IgD-negative memory B cell (primary cell): ENCODE data around the gene HEPACAM. TPM values are rescaled to one million over a fixed set of nuclear protein-coding genes. Genes with fewer than 3 reads are reported as not detected.
A peak's percentile ranks its signal among the peaks of the same experiment; 100 is the strongest.

Experiments used
- H3K27ac Mint-ChIP-seq, 3 donors: one replicate each; pipeline ENCODE4 v1.8.0; 2020 to 2022; ENCODE audit warnings: mild to moderate bottlenecking in 3 of 3, mixed read lengths in 3 of 3, moderate library complexity in 1 of 3
- H3K27me3 Mint-ChIP-seq: one replicate; pipeline ENCODE4 v1.8.0; 2021; ENCODE audit warnings: mixed read lengths
- H3K36me3 Mint-ChIP-seq: one replicate; pipeline ENCODE4 v1.8.0; 2020; ENCODE audit warnings: mild to moderate bottlenecking, mixed read lengths
- H3K4me1 Mint-ChIP-seq, 3 donors: one replicate each; pipeline ENCODE4 v1.8.0; 2020 to 2022; ENCODE audit warnings: mixed read lengths in 3 of 3, mild to moderate bottlenecking in 1 of 3
- H3K4me3 Mint-ChIP-seq, 4 donors: one replicate each; pipeline ENCODE4 v1.8.0; 2020 to 2022; ENCODE audit warnings: mild to moderate bottlenecking in 4 of 4, mixed read lengths in 4 of 4, moderate library complexity in 3 of 4
- H3K9me3 Mint-ChIP-seq, 3 donors: one replicate each; pipeline ENCODE4 v1.8.0; 2020 to 2021; ENCODE audit warnings: mixed read lengths in 3 of 3, mild to moderate bottlenecking in 1 of 3
- polyA plus RNA-seq: library from polyadenylated mRNA; unstranded; fragments of 300-500 nt; fragmentation: Illumina TruSeq; gene quantifications from one replicate; pipeline ENCODE4 v1.2.3, GENCODE V29; 2021

HEPACAM gene
- polyA plus RNA-seq, 1 donor from 2014 or later: not detected

- no peak overlapping the region for H3K27ac Mint-ChIP-seq
- no peak overlapping the region for H3K4me3 Mint-ChIP-seq
- H3K27me3 Mint-ChIP-seq: peaks cover 11% of the 10 kb centered on the region
Observed at GRCh38 chr11:124951341-124951740, 15.5 kb upstream of the HEPACAM start.

GRCh38 chr11:124950601-124951330, 14.9 kb upstream of the HEPACAM start:
- H3K4me1 Mint-ChIP-seq: no peaks in the 10 kb centered on the region
- no peak overlapping the region for H3K4me3 Mint-ChIP-seq
- peak overlapping the region in 1 of 3 donors; percentile 14 for H3K27ac Mint-ChIP-seq
- no peaks in the 10 kb centered on the region for H3K36me3 Mint-ChIP-seq
- H3K9me3 Mint-ChIP-seq: peaks cover 3 to 12% (median 9%) of the 10 kb centered on the region in 3 donors
- H3K27me3 Mint-ChIP-seq: peaks cover 15% of the 10 kb centered on the region

More at GRCh38 chr11:124951341-124951740, 15.5 kb upstream of the HEPACAM start:
- Mint-ChIP-seq H3K4me1 (no peaks in the 10 kb centered on the region), H3K36me3 (no peaks in the 10 kb centered on the region), H3K9me3 (peaks cover 3 to 12% (median 9%) of the 10 kb centered on the region in 3 donors)

GRCh38 chr11:124946735-124947141, 10.9 kb upstream of the HEPACAM start:
- H3K4me3 Mint-ChIP-seq: no peak overlapping the region
- H3K27ac Mint-ChIP-seq: no peak overlapping the region
- no peaks in the 10 kb centered on the region for H3K4me1 Mint-ChIP-seq
- H3K9me3 Mint-ChIP-seq: peaks cover 3 to 12% (median 9%) of the 10 kb centered on the region in 3 donors
- peaks cover 19% of the 10 kb centered on the region for H3K27me3 Mint-ChIP-seq
- H3K36me3 Mint-ChIP-seq: no peaks in the 10 kb centered on the region

GRCh38 chr11:124945826-124946225, 10.0 kb upstream of the HEPACAM start:
- Mint-ChIP-seq H3K36me3 (no peaks in the 10 kb centered on the region), H3K27me3 (peaks cover 19% of the 10 kb centered on the region), H3K9me3 (peaks cover 3 to 12% (median 9%) of the 10 kb centered on the region in 3 donors), H3K4me1 (no peaks in the 10 kb centered on the region), H3K4me3 (no peak overlapping the region), H3K27ac (no peak overlapping the region)

- H3K27me3 Mint-ChIP-seq: peaks cover 19% of the 10 kb centered on the region
- H3K4me1 Mint-ChIP-seq: no peaks in the 10 kb centered on the region
- H3K27ac Mint-ChIP-seq: no peak overlapping the region
Observed at GRCh38 chr11:124944565-124944964, 8.7 kb upstream of the HEPACAM start.

GRCh38 chr11:124943741-124944140, 7.9 kb upstream of the HEPACAM start:
- peaks cover 18% of the 10 kb centered on the region for H3K27me3 Mint-ChIP-seq
- H3K9me3 Mint-ChIP-seq: peaks cover 3 to 9% (median 6%) of the 10 kb centered on the region in 3 donors
- H3K27ac Mint-ChIP-seq: no peak overlapping the region
- H3K4me3 Mint-ChIP-seq: no peak overlapping the region
- H3K36me3 Mint-ChIP-seq: no peaks in the 10 kb centered on the region
- no peaks in the 10 kb centered on the region for H3K4me1 Mint-ChIP-seq

More at GRCh38 chr11:124944565-124944964, 8.7 kb upstream of the HEPACAM start:
- Mint-ChIP-seq H3K9me3 (peaks cover 3 to 12% (median 9%) of the 10 kb centered on the region in 3 donors), H3K36me3 (no peaks in the 10 kb centered on the region), H3K4me3 (no peak overlapping the region)

- H3K36me3 Mint-ChIP-seq: no peaks in the 10 kb centered on the region
- peaks cover 14% of the 10 kb centered on the region for H3K27me3 Mint-ChIP-seq
- H3K4me3 Mint-ChIP-seq: no peak overlapping the region
- H3K4me1 Mint-ChIP-seq: no peaks in the 10 kb centered on the region
- H3K27ac Mint-ChIP-seq: no peak overlapping the region
- H3K9me3 Mint-ChIP-seq: peaks cover under 1 to 5% (median under 1%) of the 10 kb centered on the region in 3 donors
Observed at GRCh38 chr11:124943254-124943616, 7.4 kb upstream of the HEPACAM start.

- H3K27ac Mint-ChIP-seq: no peak overlapping the region
- H3K9me3 Mint-ChIP-seq: peaks cover 0 to 2% (median 0%) of the 10 kb centered on the region in 3 donors
- no peaks in the 10 kb centered on the region for H3K4me1 Mint-ChIP-seq
- H3K36me3 Mint-ChIP-seq: no peaks in the 10 kb centered on the region
- H3K27me3 Mint-ChIP-seq: peaks cover 12% of the 10 kb centered on the region
- H3K4me3 Mint-ChIP-seq: no peak overlapping the region
Observed at GRCh38 chr11:124942466-124943253, 6.8 kb upstream of the HEPACAM start.

- Mint-ChIP-seq H3K36me3 (no peaks in the 10 kb centered on the region), H3K27ac (no peak overlapping the region), H3K9me3 (no peaks in the 10 kb centered on the region), H3K27me3 (peaks cover 15% of the 10 kb centered on the region), H3K4me3 (no peak overlapping the region), H3K4me1 (no peaks in the 10 kb centered on the region)
Observed at GRCh38 chr11:124941703-124942102, 5.9 kb upstream of the HEPACAM start.

- H3K9me3 Mint-ChIP-seq: no peaks in the 10 kb centered on the region
- H3K4me3 Mint-ChIP-seq: no peak overlapping the region
- no peaks in the 10 kb centered on the region for H3K36me3 Mint-ChIP-seq
- peaks cover 8% of the 10 kb centered on the region for H3K27me3 Mint-ChIP-seq
- no peaks in the 10 kb centered on the region for H3K4me1 Mint-ChIP-seq
- no peak overlapping the region for H3K27ac Mint-ChIP-seq
Observed at GRCh38 chr11:124938970-124939369, 3.1 kb upstream of the HEPACAM start.

GRCh38 chr11:124938206-124938765, 2.4 kb upstream of the HEPACAM start:
- no peaks in the 10 kb centered on the region for H3K9me3 Mint-ChIP-seq
- H3K36me3 Mint-ChIP-seq: no peaks in the 10 kb centered on the region
- H3K4me1 Mint-ChIP-seq: no peaks in the 10 kb centered on the region
- H3K4me3 Mint-ChIP-seq: no peak overlapping the region
- H3K27ac Mint-ChIP-seq: no peak overlapping the region
- peaks cover 5% of the 10 kb centered on the region for H3K27me3 Mint-ChIP-seq

- no peak overlapping the region for H3K4me3 Mint-ChIP-seq
- no peaks in the 10 kb centered on the region for H3K4me1 Mint-ChIP-seq
- no peak overlapping the region for H3K27ac Mint-ChIP-seq
- no peaks in the 10 kb centered on the region for H3K36me3 Mint-ChIP-seq
- H3K9me3 Mint-ChIP-seq: no peaks in the 10 kb centered on the region
- H3K27me3 Mint-ChIP-seq: peaks cover 6% of the 10 kb centered on the region
Observed at GRCh38 chr11:124937336-124937935, 1.6 kb upstream of the HEPACAM start.

GRCh38 chr11:124934862-124935547, 842 bp downstream of the HEPACAM start:
- Mint-ChIP-seq H3K27ac (no peak overlapping the region), H3K9me3 (no peaks in the 10 kb centered on the region)

GRCh38 chr11:124930799-124931198, 5.0 kb downstream of the HEPACAM start:
- H3K4me3 Mint-ChIP-seq: no peak overlapping the region
- H3K9me3 Mint-ChIP-seq: no peaks in the 10 kb centered on the region
- H3K27me3 Mint-ChIP-seq: peaks cover 1% of the 10 kb centered on the region
- peaks cover 3% of the 10 kb centered on the region for H3K36me3 Mint-ChIP-seq
- H3K27ac Mint-ChIP-seq: peak overlapping the region in 2 of 3 donors; percentile 18 to 54
- H3K4me1 Mint-ChIP-seq: peaks cover 2 to 6% (median 6%) of the 10 kb centered on the region in 3 donors

More at GRCh38 chr11:124934862-124935547, 842 bp downstream of the HEPACAM start:
- Mint-ChIP-seq H3K27me3 (peaks cover 7% of the 10 kb centered on the region), H3K4me3 (no peak overlapping the region), H3K4me1 (peaks cover 2 to 6% (median 6%) of the 10 kb centered on the region in 3 donors), H3K36me3 (peaks cover 3% of the 10 kb centered on the region)
